ENCODE results near the gene ATP2C2. TPM values are rescaled to one million over a fixed set of nuclear protein-coding genes. Genes with fewer than 3 reads are reported as not detected.
"Not testable (repeated sequence)": the region's sequence is repeated elsewhere in the genome, so short reads cannot be mapped to it uniquely, and the experiment has no call there.

The ATP2C2 gene
- total RNA-seq, 4 donors from 2014 or later: 0.86 TPM; not detected in 3

GRCh38 chr16:84339311-84339710 lies 29.0 kb upstream of the ATP2C2 start:
- Histone ChIP-seq H3K9me3 (peaks cover 0 to 20% (median 12%) of the 10 kb centered on the region in 4 donors), H3K4me3 (no peak overlapping the region), H3K27me3 (no peaks in the 10 kb centered on the region), H3K27ac (replicated peaks in 1 of 4) (no peak overlapping the region), H3K36me3 (no peaks in the 10 kb centered on the region), H3K4me1 (no peaks in the 10 kb centered on the region)
- TF ChIP-seq EP300 (IDR thresholded peaks at IDR 0.05) (no peak), POLR2A (IDR thresholded peaks at IDR 0.05; ENCODE audit: low read depth) (no peak), CTCF (IDR thresholded peaks at IDR 0.05) (no peak), POLR2AphosphoS5 (IDR thresholded peaks at IDR 0.05) (no peak)
- intact Hi-C loops (cut with DNase I): no loop called here
- DNase-seq (ENCODE audit: extremely low spot score): no peak
- WGBS: 9% methylated on average over 4 of the region's 5 CpGs

- Histone ChIP-seq H3K9me3 (peaks cover 0 to 20% (median 12%) of the 10 kb centered on the region in 4 donors), H3K36me3 (no peaks in the 10 kb centered on the region), H3K4me3 (no peak overlapping the region), H3K27ac (replicated peaks in 1 of 4) (no peak overlapping the region), H3K4me1 (peaks cover 0 to under 1% (median 0%) of the 10 kb centered on the region in 4 donors), H3K27me3 (no peaks in the 10 kb centered on the region)
- no peak for DNase-seq (ENCODE audit: extremely low spot score)
- 74% methylated on average over 9 of the region's 9 CpGs for WGBS
- intact Hi-C loops (cut with DNase I): no loop called here
- TF ChIP-seq EP300 (IDR thresholded peaks at IDR 0.05) (no peak), POLR2A (IDR thresholded peaks at IDR 0.05; ENCODE audit: low read depth) (no peak), CTCF (IDR thresholded peaks at IDR 0.05) (no peak), POLR2AphosphoS5 (IDR thresholded peaks at IDR 0.05) (no peak)
Measured at GRCh38 chr16:84339766-84340165, 28.6 kb upstream of the ATP2C2 start.

GRCh38 chr16:84340325-84341040 lies 27.9 kb upstream of the ATP2C2 start:
- H3K4me3 ChIP-seq: no peak overlapping the region
- 74% methylated on average over 11 of the region's 18 CpGs for WGBS
- H3K36me3 ChIP-seq: no peaks in the 10 kb centered on the region
- DNase-seq (ENCODE audit: extremely low spot score): no peak
- H3K27me3 ChIP-seq: no peaks in the 10 kb centered on the region
- peaks cover 0 to 7% (median 0%) of the 10 kb centered on the region in 4 donors for H3K4me1 ChIP-seq
- H3K9me3 ChIP-seq: peaks cover 0 to 20% (median 12%) of the 10 kb centered on the region in 4 donors
- H3K27ac ChIP-seq (replicated peaks in 1 of 4): no peak overlapping the region
- intact Hi-C loops (cut with DNase I): no loop called here
- TF ChIP-seq EP300 (IDR thresholded peaks at IDR 0.05): no peak
- TF ChIP-seq POLR2AphosphoS5 (IDR thresholded peaks at IDR 0.05): no peak
- TF ChIP-seq CTCF (IDR thresholded peaks at IDR 0.05): no peak
- TF ChIP-seq POLR2A (IDR thresholded peaks at IDR 0.05; ENCODE audit: low read depth): no peak

- TF ChIP-seq POLR2AphosphoS5 (IDR thresholded peaks at IDR 0.05) (no peak), CTCF (IDR thresholded peaks at IDR 0.05) (no peak), POLR2A (IDR thresholded peaks at IDR 0.05; ENCODE audit: low read depth) (no peak), EP300 (IDR thresholded peaks at IDR 0.05) (no peak)
- H3K9me3 ChIP-seq: peaks cover 0 to 16% (median 10%) of the 10 kb centered on the region in 4 donors
- no peak overlapping the region for H3K27ac ChIP-seq (replicated peaks in 1 of 4)
- WGBS: 87% methylated on average over 23 of the region's 24 CpGs
- no peak overlapping the region for H3K4me3 ChIP-seq
- no peak for DNase-seq (ENCODE audit: extremely low spot score)
- intact Hi-C loops (cut with DNase I): no loop called here
- H3K36me3 ChIP-seq: no peaks in the 10 kb centered on the region
- no peaks in the 10 kb centered on the region for H3K27me3 ChIP-seq
- H3K4me1 ChIP-seq: peaks cover 0 to 8% (median 0%) of the 10 kb centered on the region in 4 donors
Measured at GRCh38 chr16:84341528-84342295, 26.6 kb upstream of the ATP2C2 start.

- H3K27me3 ChIP-seq; DNase-seq (ENCODE audit: extremely low spot score); intact Hi-C loops (cut with DNase I); H3K9me3 ChIP-seq; H3K4me1 ChIP-seq; H3K27ac ChIP-seq (replicated peaks in 1 of 4); H3K36me3 ChIP-seq; H3K4me3 ChIP-seq: not testable (repeated sequence)
- 97% methylated on average over 10 of the region's 10 CpGs for WGBS
Measured at GRCh38 chr16:84343800-84344199, 24.5 kb upstream of the ATP2C2 start.
